ENCODE results near the gene PCDH9. TPM values are rescaled to one million over a fixed set of nuclear protein-coding genes. Genes with fewer than 3 reads are reported as not detected.

PCDH9 gene
- total and polyA plus RNA-seq, 2 of the 4 experiments (the other 2 are of a cell fraction) = 2.2 to 10.2 TPM

- DNase-seq (no peak), ATAC-seq (ENCODE audit: low read depth) (no peak)
- no peak overlapping the region for H3K4me2 ChIP-seq (ENCODE audit: low read depth, low read length)
- BruUV-seq (replicated peaks) = no TSS peak
- no peak overlapping the region for H3K18ac ChIP-seq (ENCODE audit: low read depth, low read length)
- no peak overlapping the region for H2AK5ac ChIP-seq (ENCODE audit: low read depth, low read length)
- H3K4me1 ChIP-seq (ENCODE audit: control insufficient read depth, insufficient read depth, low read length) = no peaks in the 10 kb centered on the region
- POLR2A ChIA-PET (ENCODE audit: unreplicated experiment) = no interaction called here
- CTCF ChIA-PET = no interaction called here
- H4K20me1 ChIP-seq (ENCODE audit: insufficient read depth, low read length) = no peaks in the 10 kb centered on the region
- 0 out of 2 replicates have a peak overlapping the region, but pooled peaks have one; percentile 23 for H2BK120ac ChIP-seq (ENCODE audit: low read depth, low read length)
- H3K36me3 ChIP-seq (ENCODE audit: control insufficient read depth, insufficient read depth, low read length) = no peaks in the 10 kb centered on the region
- dilution Hi-C loops (cut with HindIII; ENCODE audit: low sequenced_read_pairs, unreplicated experiment) (no loop called here), in situ Hi-C loops (cut with MboI; ENCODE audit: low sequenced_read_pairs) (no loop called here), intact Hi-C loops (cut with micrococcal nuclease) (no loop called here)
- H3K4me3 ChIP-seq (ENCODE audit: insufficient read depth, low read depth, low read length) = no peak overlapping the region
- H2AFZ ChIP-seq (replicated peaks; ENCODE audit: low read length, poor library complexity) = no peak overlapping the region
- no peak overlapping the region for H4K91ac ChIP-seq (ENCODE audit: insufficient read depth, low read depth, low read length)
- H3K14ac ChIP-seq (replicated peaks; ENCODE audit: low read depth, low read length) = no peak overlapping the region
- no peak overlapping the region for H3K9ac ChIP-seq (ENCODE audit: low read depth, low read length)
- no peak overlapping the region for H2BK20ac ChIP-seq (ENCODE audit: low read depth, low read length)
- H3K79me1 ChIP-seq (ENCODE audit: low read depth in 1 of 2, low read length in 2 of 2) = no peaks in the 10 kb centered on the region
- no peak overlapping the region for H2BK15ac ChIP-seq (ENCODE audit: low read depth, low read length)
- no peak overlapping the region for H3K27ac ChIP-seq (ENCODE audit: insufficient read depth, low read length)
- no peak overlapping the region for H3K4ac ChIP-seq (ENCODE audit: low read depth, low read length)
- no peak overlapping the region for H4K8ac ChIP-seq (ENCODE audit: low read depth in 2 of 2, low read length in 2 of 2)
- no peak overlapping the region for H4K5ac ChIP-seq (ENCODE audit: low read depth, low read length)
- TF ChIP-seq USF2 (IDR thresholded peaks at IDR 0.05; ENCODE audit: low read depth, low read length) (no peak), ELK1 (IDR thresholded peaks at IDR 0.05; ENCODE audit: borderline replicate concordance, low read depth, low read length) (no peak), MXI1 (IDR thresholded peaks at IDR 0.05; ENCODE audit: borderline replicate concordance, low read depth, low read length) (no peak), CEBPB (IDR thresholded peaks at IDR 0.05; ENCODE audit: low read depth, low read length) (no peak), RAD21 (IDR thresholded peaks at IDR 0.05; ENCODE audit: low read length) (no peak), RCOR1 (IDR thresholded peaks at IDR 0.05; ENCODE audit: insufficient replicate concordance, low read length) (no peak), MAFK (IDR thresholded peaks at IDR 0.05; ENCODE audit: low read depth, low read length) (no peak), CHD1 (IDR thresholded peaks at IDR 0.05; ENCODE audit: low read depth, low read length) (no peak), SMC3 (IDR thresholded peaks at IDR 0.05; ENCODE audit: low read depth, low read length) (no peak)
- no peaks in the 10 kb centered on the region for H3K27me3 ChIP-seq (ENCODE audit: control insufficient read depth, insufficient read depth, low read length)
- no peak overlapping the region for H2BK5ac ChIP-seq (ENCODE audit: low read depth, low read length, poor library complexity, severe bottlenecking)
- WGBS, 2 experiments (ENCODE audit: extremely low coverage in 2 of 2, insufficient read length in 1 of 2) = no CpG with 5 or more reads among the region's 3 CpGs
- H2AK9ac ChIP-seq (replicated peaks; ENCODE audit: low read depth, low read length, poor library complexity) = no peak overlapping the region
- H3K9me3 ChIP-seq (ENCODE audit: control insufficient read depth, insufficient read depth, low read length) = no peaks in the 10 kb centered on the region
- H3K56ac ChIP-seq (ENCODE audit: extremely low read depth, insufficient read depth, low read length) = no peak overlapping the region
- H3K9me1 ChIP-seq (ENCODE audit: insufficient read depth, low read length) = 0 out of 2 replicates have a peak, but pooled peaks cover 4% of the 10 kb centered on the region
- no peak overlapping the region for H3K23ac ChIP-seq (ENCODE audit: low read depth, low read length)
Observed at GRCh38 chr13:66557357-66557756, 672.8 kb downstream of the PCDH9 start.

Measured in IMR-90 (cell line).